ENCODE data around the gene NRXN3.

The NRXN3 gene

GRCh38 chr14:79709573-79709972, 1539.4 kb downstream of the NRXN3 start:
- ChIA-PET CTCF (no interaction called here), POLR2A (no interaction called here)
- TF ChIP-seq, protein P1, sequence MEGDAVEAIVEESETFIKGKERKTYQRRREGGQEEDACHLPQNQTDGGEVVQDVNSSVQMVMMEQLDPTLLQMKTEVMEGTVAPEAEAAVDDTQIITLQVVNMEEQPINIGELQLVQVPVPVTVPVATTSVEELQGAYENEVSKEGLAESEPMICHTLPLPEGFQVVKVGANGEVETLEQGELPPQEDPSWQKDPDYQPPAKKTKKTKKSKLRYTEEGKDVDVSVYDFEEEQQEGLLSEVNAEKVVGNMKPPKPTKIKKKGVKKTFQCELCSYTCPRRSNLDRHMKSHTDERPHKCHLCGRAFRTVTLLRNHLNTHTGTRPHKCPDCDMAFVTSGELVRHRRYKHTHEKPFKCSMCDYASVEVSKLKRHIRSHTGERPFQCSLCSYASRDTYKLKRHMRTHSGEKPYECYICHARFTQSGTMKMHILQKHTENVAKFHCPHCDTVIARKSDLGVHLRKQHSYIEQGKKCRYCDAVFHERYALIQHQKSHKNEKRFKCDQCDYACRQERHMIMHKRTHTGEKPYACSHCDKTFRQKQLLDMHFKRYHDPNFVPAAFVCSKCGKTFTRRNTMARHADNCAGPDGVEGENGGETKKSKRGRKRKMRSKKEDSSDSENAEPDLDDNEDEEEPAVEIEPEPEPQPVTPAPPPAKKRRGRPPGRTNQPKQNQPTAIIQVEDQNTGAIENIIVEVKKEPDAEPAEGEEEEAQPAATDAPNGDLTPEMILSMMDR (IDR thresholded peaks at IDR 0.05; ENCODE audit: insufficient read depth, low read length, missing control alignments), result no peak
- no peak for DNase-seq (ENCODE audit: low read depth, low spot score)
- H3K4me3 ChIP-seq (ENCODE audit: low read depth, low read length), result no peak overlapping the region

DNA sequence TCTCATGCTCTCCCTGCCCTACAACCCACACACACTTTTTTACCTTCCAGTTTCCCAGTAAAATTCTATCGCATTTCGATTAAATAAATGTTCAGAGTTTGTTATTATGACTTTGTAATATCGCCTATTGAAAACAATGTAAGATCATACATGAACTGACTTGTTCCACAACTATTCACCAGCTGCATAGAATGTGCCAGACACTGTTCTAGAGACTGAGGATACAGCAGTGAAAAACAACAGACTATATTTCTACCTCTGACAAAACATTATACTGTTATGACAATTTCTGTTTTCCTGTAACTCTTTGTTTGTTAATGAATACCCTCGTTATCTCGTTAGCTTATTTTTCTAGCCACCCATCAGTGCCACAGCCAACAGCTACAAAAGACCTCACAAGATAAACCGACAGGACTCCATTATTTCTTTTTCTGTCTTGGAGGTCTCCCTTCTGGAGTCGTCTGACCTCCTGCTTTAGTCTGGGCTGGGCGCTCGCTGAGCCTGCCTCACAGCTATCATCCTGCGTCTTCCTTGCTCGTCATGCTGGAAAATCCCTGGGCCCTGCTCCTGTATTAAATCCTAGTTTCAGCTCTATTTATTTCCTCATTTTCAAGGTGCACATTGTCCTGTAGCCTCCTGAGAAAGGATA, 1542.3 kb downstream of the NRXN3 start:
- TF ChIP-seq, protein P1 (IDR thresholded peaks at IDR 0.05; ENCODE audit: insufficient read depth, low read length, missing control alignments), result no peak
- ChIA-PET POLR2A (no interaction called here), CTCF (interaction anchor here (1.1 kb wide), 1 partner anchor 20 kb away, joined by 3 read pairs; no protein-coding TSS in a partner anchor)
- H3K4me3 ChIP-seq (ENCODE audit: low read depth, low read length), result no peak overlapping the region
- DNase-seq (ENCODE audit: low read depth, low spot score), result no peak

- POLR2A ChIA-PET, result no interaction called here
- TF ChIP-seq, protein P1 (IDR thresholded peaks at IDR 0.05; ENCODE audit: insufficient read depth, low read length, missing control alignments), result no peak
- CTCF ChIA-PET, result no interaction called here
- no peak overlapping the region for H3K4me3 ChIP-seq (ENCODE audit: low read depth, low read length)
- DNase-seq (ENCODE audit: low read depth, low spot score), result no peak
Measured at GRCh38 chr14:79721399-79722084, 1551.4 kb downstream of the NRXN3 start.

- TF ChIP-seq, protein P1 (IDR thresholded peaks at IDR 0.05; ENCODE audit: insufficient read depth, low read length, missing control alignments), result no peak
- no peak overlapping the region for H3K4me3 ChIP-seq (ENCODE audit: low read depth, low read length)
- DNase-seq (ENCODE audit: low read depth, low spot score), result no peak
- CTCF ChIA-PET, result no interaction called here
- POLR2A ChIA-PET, result no interaction called here
Measured at GRCh38 chr14:79724934-79725717, 1555.0 kb downstream of the NRXN3 start.

DNA sequence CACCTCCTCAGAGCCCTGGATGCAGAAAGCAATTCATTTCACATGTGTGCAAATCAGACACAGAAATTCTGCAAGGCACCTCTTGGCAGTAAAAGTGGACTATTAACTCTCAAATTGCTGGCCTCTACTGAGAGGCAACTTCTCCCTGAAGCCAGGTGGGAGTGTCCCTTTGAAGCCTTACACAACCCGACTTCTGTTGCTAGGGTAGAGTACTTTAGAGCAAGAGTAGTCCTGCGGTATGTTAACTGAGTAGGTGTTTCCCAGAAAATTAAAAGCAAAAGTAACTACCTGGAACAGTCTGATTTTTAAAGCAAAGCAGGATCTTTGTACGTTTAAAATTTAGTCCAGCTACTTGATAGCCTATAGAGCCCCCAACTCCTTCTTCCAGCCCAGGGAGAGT, 1557.7 kb downstream of the NRXN3 start:
- ChIA-PET CTCF (no interaction called here), POLR2A (no interaction called here)
- no peak overlapping the region for H3K4me3 ChIP-seq (ENCODE audit: low read depth, low read length)
- DNase-seq (ENCODE audit: low read depth, low spot score), result no peak
- TF ChIP-seq, protein P1 (IDR thresholded peaks at IDR 0.05; ENCODE audit: insufficient read depth, low read length, missing control alignments), result no peak

- H3K4me3 ChIP-seq (ENCODE audit: low read depth, low read length), result no peak overlapping the region
- DNase-seq (ENCODE audit: low read depth, low spot score), result no peak
- ChIA-PET CTCF (no interaction called here), POLR2A (no interaction called here)
- TF ChIP-seq, protein P1 (IDR thresholded peaks at IDR 0.05; ENCODE audit: insufficient read depth, low read length, missing control alignments), result no peak
Measured at GRCh38 chr14:79728331-79728730, 1558.2 kb downstream of the NRXN3 start.
